Measurements from ENCODE around the gene NCOA7.

NCOA7 gene

GRCh38 chr6:125824946-125825771 is 34.4 kb downstream of the NCOA7 start:
- no peaks in the 10 kb centered on the region for H3K9me2 ChIP-seq (replicated peaks; ENCODE audit: control insufficient read depth, low read length)
- H3K9me3 ChIP-seq (ENCODE audit: control insufficient read depth, insufficient read depth, low read length): no peaks in the 10 kb centered on the region
- H3K4me2 ChIP-seq (ENCODE audit: low read length): no peak overlapping the region
- 0 out of 2 replicates have a peak, but pooled peaks cover 2% of the 10 kb centered on the region for H3K4me1 ChIP-seq (ENCODE audit: control insufficient read depth, low read length)
- no peaks in the 10 kb centered on the region for H4K20me1 ChIP-seq (ENCODE audit: control insufficient read depth, insufficient read depth, low read depth, low read length)
- TF ChIP-seq CTCF (IDR thresholded peaks at IDR 0.05; ENCODE audit: low read depth, low read length, poor library complexity, severe bottlenecking) (no peak), EZH2phosphoT487 (IDR thresholded peaks at IDR 0.05; ENCODE audit: borderline replicate concordance, low read length) (no peak)
- no peak overlapping the region for H3K27ac ChIP-seq (ENCODE audit: low read depth, low read length)
- peaks cover 55% of the 10 kb centered on the region for H3K36me3 ChIP-seq (ENCODE audit: control insufficient read depth, low read length)
- H3K27me3 ChIP-seq (ENCODE audit: control insufficient read depth, low read length): no peaks in the 10 kb centered on the region
- H3K4me3 ChIP-seq (ENCODE audit: low read length): no peak overlapping the region
- peaks cover 87% of the 10 kb centered on the region for H3K79me2 ChIP-seq (ENCODE audit: control insufficient read depth, low read length)
- H3F3A ChIP-seq (ENCODE audit: control insufficient read depth, insufficient read depth): no peaks in the 10 kb centered on the region

GRCh38 chr6:125826695-125827463 is 36.1 kb downstream of the NCOA7 start:
- H3F3A ChIP-seq (ENCODE audit: control insufficient read depth, insufficient read depth): no peaks in the 10 kb centered on the region
- H3K27ac ChIP-seq (ENCODE audit: low read depth, low read length): no peak overlapping the region
- no peaks in the 10 kb centered on the region for H3K9me3 ChIP-seq (ENCODE audit: control insufficient read depth, insufficient read depth, low read length)
- no peak for TF ChIP-seq EZH2phosphoT487 (IDR thresholded peaks at IDR 0.05; ENCODE audit: borderline replicate concordance, low read length)
- no peak for TF ChIP-seq CTCF (IDR thresholded peaks at IDR 0.05; ENCODE audit: low read depth, low read length, poor library complexity, severe bottlenecking)
- peaks cover 11% of the 10 kb centered on the region for H3K4me1 ChIP-seq (ENCODE audit: control insufficient read depth, low read length)
- no peaks in the 10 kb centered on the region for H4K20me1 ChIP-seq (ENCODE audit: control insufficient read depth, insufficient read depth, low read depth, low read length)
- H3K9me2 ChIP-seq (replicated peaks; ENCODE audit: control insufficient read depth, low read length): no peaks in the 10 kb centered on the region
- H3K27me3 ChIP-seq (ENCODE audit: control insufficient read depth, low read length): no peaks in the 10 kb centered on the region
- H3K4me2 ChIP-seq (ENCODE audit: low read length): no peak overlapping the region
- no peak overlapping the region for H3K4me3 ChIP-seq (ENCODE audit: low read length)
- peaks cover 38% of the 10 kb centered on the region for H3K36me3 ChIP-seq (ENCODE audit: control insufficient read depth, low read length)
- H3K79me2 ChIP-seq (ENCODE audit: control insufficient read depth, low read length): peaks cover 86% of the 10 kb centered on the region

- no peak overlapping the region for H3K4me3 ChIP-seq (ENCODE audit: low read length)
- H3K4me1 ChIP-seq (ENCODE audit: control insufficient read depth, low read length): peaks cover 19% of the 10 kb centered on the region
- no peaks in the 10 kb centered on the region for H3K27me3 ChIP-seq (ENCODE audit: control insufficient read depth, low read length)
- no peak for TF ChIP-seq EZH2phosphoT487 (IDR thresholded peaks at IDR 0.05; ENCODE audit: borderline replicate concordance, low read length)
- no peak for TF ChIP-seq CTCF (IDR thresholded peaks at IDR 0.05; ENCODE audit: low read depth, low read length, poor library complexity, severe bottlenecking)
- no peaks in the 10 kb centered on the region for H4K20me1 ChIP-seq (ENCODE audit: control insufficient read depth, insufficient read depth, low read depth, low read length)
- peaks cover 37% of the 10 kb centered on the region for H3K36me3 ChIP-seq (ENCODE audit: control insufficient read depth, low read length)
- no peaks in the 10 kb centered on the region for H3F3A ChIP-seq (ENCODE audit: control insufficient read depth, insufficient read depth)
- no peaks in the 10 kb centered on the region for H3K9me3 ChIP-seq (ENCODE audit: control insufficient read depth, insufficient read depth, low read length)
- no peak overlapping the region for H3K4me2 ChIP-seq (ENCODE audit: low read length)
- peaks cover 87% of the 10 kb centered on the region for H3K79me2 ChIP-seq (ENCODE audit: control insufficient read depth, low read length)
- no peaks in the 10 kb centered on the region for H3K9me2 ChIP-seq (replicated peaks; ENCODE audit: control insufficient read depth, low read length)
- no peak overlapping the region for H3K27ac ChIP-seq (ENCODE audit: low read depth, low read length)
Observed at GRCh38 chr6:125827788-125828320, 37.1 kb downstream of the NCOA7 start.
